ENCODE data around the gene ZNF341.
"Not testable (repeated sequence)": the region's sequence is repeated elsewhere in the genome, so short reads cannot be mapped to it uniquely, and the experiment has no call there.

The ZNF341 gene

GRCh38 chr20:33789109-33789857 lies 57.5 kb downstream of the ZNF341 start:
- no peak for TF ChIP-seq CTCF (conservative IDR thresholded peaks at IDR 0.05; ENCODE audit: low read depth)
- ChIA-PET POLR2A (ENCODE audit: low non-redundant PET) (interaction anchor here (0.7 to 1.3 kb wide), 4 partner anchors 22 to 60 kb away, joined by 3 to 6 read pairs (median 4); partner anchors contain the start of gene CHMP4B), CTCF (interaction anchor here (0.5 to 1.6 kb wide), 8 partner anchors 22 to 340 kb away, joined by 3 to 12 read pairs (median 4); partner anchors contain the start of gene CHMP4B)
- peak overlapping the region; percentile 96 for H3K27ac ChIP-seq
- peak; percentile 100 for DNase-seq (ENCODE audit: low spot score)

- no peak for DNase-seq (ENCODE audit: low spot score)
- ChIA-PET POLR2A (ENCODE audit: low non-redundant PET) (interaction anchor here (0.7 to 1.3 kb wide), 4 partner anchors 21 to 59 kb away, joined by 3 to 6 read pairs (median 4); partner anchors contain the start of gene CHMP4B), CTCF (interaction anchor here (0.6 to 1.6 kb wide), 7 partner anchors 21 to 339 kb away, joined by 3 to 12 read pairs (median 4); partner anchors contain the start of gene CHMP4B)
- TF ChIP-seq CTCF (conservative IDR thresholded peaks at IDR 0.05; ENCODE audit: low read depth): no peak
- H3K27ac ChIP-seq: peak overlapping the region; percentile 96
These were observed 58.0 kb downstream of the ZNF341 start for GRCh38 chr20:33789858-33790182.

- peak overlapping the region; percentile 96 for H3K27ac ChIP-seq
- no peak for TF ChIP-seq CTCF (conservative IDR thresholded peaks at IDR 0.05; ENCODE audit: low read depth)
- DNase-seq (ENCODE audit: low spot score): peak; percentile 34
- ChIA-PET CTCF (interaction anchor here (0.6 to 0.9 kb wide), 3 partner anchors 58 to 291 kb away, joined by 4 to 5 read pairs (median 5); no protein-coding TSS in a partner anchor), POLR2A (ENCODE audit: low non-redundant PET) (no interaction called here)
These were observed 58.8 kb downstream of the ZNF341 start for GRCh38 chr20:33790566-33790965.

- POLR2A ChIA-PET (ENCODE audit: low non-redundant PET): no interaction called here
These were observed 59.2 kb downstream of the ZNF341 start for GRCh38 chr20:33791021-33791420.

GRCh38 chr20:33791540-33791939 lies 59.7 kb downstream of the ZNF341 start:
- no peak for TF ChIP-seq CTCF (conservative IDR thresholded peaks at IDR 0.05; ENCODE audit: low read depth)
- H3K27ac ChIP-seq: peak overlapping the region; percentile 96
- POLR2A ChIA-PET (ENCODE audit: low non-redundant PET): interaction anchor here (0.5 kb wide), 1 partner anchor 36 kb away, joined by 6 read pairs; no protein-coding TSS in a partner anchor
- DNase-seq (ENCODE audit: low spot score): no peak
- CTCF ChIA-PET: interaction anchor here (0.6 to 1.5 kb wide), 6 partner anchors 19 to 276 kb away, joined by 3 to 15 read pairs (median 4); partner anchors contain the start of gene CHMP4B

More at GRCh38 chr20:33791021-33791420, 59.2 kb downstream of the ZNF341 start:
- CTCF ChIA-PET: interaction anchor here (0.6 to 0.7 kb wide), 2 partner anchors 123 to 291 kb away, joined by 4 to 5 read pairs; no protein-coding TSS in a partner anchor
- TF ChIP-seq CTCF (conservative IDR thresholded peaks at IDR 0.05; ENCODE audit: low read depth): no peak
- peak overlapping the region; percentile 96 for H3K27ac ChIP-seq
- DNase-seq (ENCODE audit: low spot score): no peak

GRCh38 chr20:33791959-33792597 lies 60.3 kb downstream of the ZNF341 start:
- CTCF ChIA-PET: interaction anchor here (0.5 to 1.5 kb wide), 16 partner anchors 18 to 321 kb away, joined by 3 to 15 read pairs (median 3); partner anchors contain the start of gene CHMP4B
- peak overlapping the region; percentile 96 for H3K27ac ChIP-seq
- POLR2A ChIA-PET (ENCODE audit: low non-redundant PET): interaction anchor here (0.5 kb wide), 1 partner anchor 37 kb away, joined by 6 read pairs; no protein-coding TSS in a partner anchor
- DNase-seq (ENCODE audit: low spot score): peak; percentile 75
- peak; percentile 90 for TF ChIP-seq CTCF (conservative IDR thresholded peaks at IDR 0.05; ENCODE audit: low read depth)

GRCh38 chr20:33792598-33792989 lies 60.8 kb downstream of the ZNF341 start:
- POLR2A ChIA-PET (ENCODE audit: low non-redundant PET): not testable (repeated sequence)

More at GRCh38 chr20:33792598-33792989, 60.8 kb downstream of the ZNF341 start:
- H3K27ac ChIP-seq: peak overlapping the region; percentile 51
- CTCF ChIA-PET: interaction anchor here (0.5 to 1.5 kb wide), 14 partner anchors 18 to 320 kb away, joined by 3 to 15 read pairs (median 3); partner anchors contain the start of gene CHMP4B
- not testable (repeated sequence) for DNase-seq (ENCODE audit: low spot score)
